OCI-LY3 (cell line): Measurements from ENCODE around the gene RAPGEF2.

Source experiments
- H2AFZ ChIP-seq: fragments of 200-600, 300-600 bp; shearing (Covaris generic); 2 replicates; pipeline ENCODE4 v1.6.0; 2014; ENCODE audit warnings: antibody characterized with exemption, low read depth, low read length
- H3K27ac ChIP-seq: fragments of 200-600, 300-600 bp; sonication (generic); 2 replicates; pipeline ENCODE4 v1.5.1; 2014; ENCODE audit warnings: mild to moderate bottlenecking, low read length, moderate library complexity, mixed read lengths
- H3K27me3 ChIP-seq: fragments of 200-600, 300-600 bp; sonication (generic); 2 replicates; pipeline ENCODE4 v1.6.1; 2014; ENCODE audit warnings: low read depth, low read length, mixed read lengths
- H3K36me3 ChIP-seq: fragments of 200-600, 300-600 bp; sonication (generic); replicated peaks from 2 replicates; pipeline ENCODE3; 2014; ENCODE audit warnings: low read depth, low read length, mixed read lengths
- H3K4me1 ChIP-seq: fragments of 300-600, 200-600 bp; sonication (generic); 2 replicates; pipeline ENCODE4 v1.6.1; 2014; ENCODE audit warnings: low read length, mixed read lengths
- H3K4me2 ChIP-seq: fragments of 200-600, 300-600 bp; sonication (generic); 2 replicates; pipeline ENCODE4 v1.6.1; 2014; ENCODE audit warnings: low read length, mixed read lengths
- H3K4me3 ChIP-seq: fragments of 300-600, 200-600 bp; sonication (generic); 2 replicates; pipeline ENCODE4 v1.5.1; 2014; ENCODE audit warnings: antibody characterized with exemption, mild to moderate bottlenecking, low read length, moderate library complexity
- H3K79me2 ChIP-seq: fragments of 300-600, 200-600 bp; shearing (Covaris generic); 2 replicates; pipeline ENCODE4 v1.6.1; 2014; ENCODE audit warnings: mild to moderate bottlenecking, low read length, mixed read lengths
- H3K9ac ChIP-seq: fragments of 300-600, 200-600 bp; shearing (Covaris generic); 2 replicates; pipeline ENCODE4 v1.6.0; 2014; ENCODE audit warnings: mild to moderate bottlenecking, low read length, moderate library complexity
- H3K9me3 ChIP-seq: fragments of 200-600, 300-600 bp; shearing (Covaris generic); 2 replicates; pipeline ENCODE4 v1.6.1; 2014; ENCODE audit warnings: low read length, mixed read lengths; ENCODE audit not compliant: insufficient read depth
- H4K20me1 ChIP-seq: fragments of 200-600, 300-600 bp; sonication (generic); 2 replicates; pipeline ENCODE4 v1.6.1; 2016; ENCODE audit warnings: low read length, mixed read lengths; ENCODE audit not compliant: insufficient read depth
- CTCF ChIP-seq: fragments of 200-600, 300-600 bp; sonication (generic); IDR thresholded peaks from 2 replicates; pipeline ENCODE4 v1.5.1; 2014; ENCODE audit warnings: antibody characterized with exemption, low read length, low read depth
- EZH2phosphoT487 ChIP-seq: fragments of 200-600 bp; shearing (Covaris generic); IDR thresholded peaks from 2 replicates; pipeline ENCODE4 v1.6.1; 2018; ENCODE audit warnings: antibody characterized with exemption, mixed run types, low read depth

RAPGEF2 gene

GRCh38 chr4:159101988-159102621, 774 bp upstream of the RAPGEF2 start:
- Histone ChIP-seq H3K4me3 (peak overlapping the region; percentile 93), H3K4me1 (peaks cover 37% of the 10 kb centered on the region), H3K4me2 (peak overlapping the region; percentile 92), H3K27ac (no peak overlapping the region), H2AFZ (peak overlapping the region; percentile 47; the same call in 1 of the 2 replicates), H3K36me3 (no peaks in the 10 kb centered on the region), H4K20me1 (peaks cover 26% of the 10 kb centered on the region), H3K9ac (peak overlapping the region; percentile 2; the same call in 1 of the 2 replicates), H3K79me2 (0 out of 2 replicates have a peak, but pooled peaks cover 10% of the 10 kb centered on the region), H3K9me3 (no peaks in the 10 kb centered on the region), H3K27me3 (peaks cover 52% of the 10 kb centered on the region)
- TF ChIP-seq EZH2phosphoT487 (no peak), CTCF (no peak)

- H2AFZ ChIP-seq: peak overlapping the region; percentile 86
- H3K4me1 ChIP-seq: peaks cover 48% of the 10 kb centered on the region
Observed at GRCh38 chr4:159103384-159103990, 608 bp downstream of the RAPGEF2 start.

GRCh38 chr4:159104694-159105414, 2.0 kb downstream of the RAPGEF2 start:
- no peaks in the 10 kb centered on the region for H3K36me3 ChIP-seq
- H3K27ac ChIP-seq: no peak overlapping the region
- no peak for TF ChIP-seq CTCF
- no peak for TF ChIP-seq EZH2phosphoT487
- peak overlapping the region; percentile 67 for H3K9ac ChIP-seq
- no peak overlapping the region for H2AFZ ChIP-seq
- H3K9me3 ChIP-seq: no peaks in the 10 kb centered on the region
- peaks cover 28% of the 10 kb centered on the region for H3K27me3 ChIP-seq
- H4K20me1 ChIP-seq: peaks cover 35% of the 10 kb centered on the region
- peak overlapping the region; percentile 71 for H3K4me2 ChIP-seq
- H3K4me1 ChIP-seq: peaks cover 48% of the 10 kb centered on the region
- peak overlapping the region; percentile 93 for H3K4me3 ChIP-seq
- 0 out of 2 replicates have a peak, but pooled peaks cover 10% of the 10 kb centered on the region for H3K79me2 ChIP-seq

More at GRCh38 chr4:159103384-159103990, 608 bp downstream of the RAPGEF2 start:
- Histone ChIP-seq H3K9me3 (no peaks in the 10 kb centered on the region), H3K79me2 (0 out of 2 replicates have a peak, but pooled peaks cover 10% of the 10 kb centered on the region), H3K9ac (peak overlapping the region; percentile 90), H3K36me3 (no peaks in the 10 kb centered on the region), H3K27ac (peak overlapping the region; percentile 31), H3K27me3 (peaks cover 40% of the 10 kb centered on the region), H4K20me1 (peaks cover 35% of the 10 kb centered on the region), H3K4me2 (peak overlapping the region; percentile 87), H3K4me3 (peak overlapping the region; percentile 93)
- TF ChIP-seq EZH2phosphoT487 (no peak), CTCF (no peak)
